ENCODE measurements around the gene IGSF21. TPM values are rescaled to one million over a fixed set of nuclear protein-coding genes. Genes with fewer than 3 reads are reported as not detected.

The IGSF21 gene
- total RNA-seq, 4 donors from 2014 or later, result 0.68 to 3.5 (median 1.3) TPM

DNA sequence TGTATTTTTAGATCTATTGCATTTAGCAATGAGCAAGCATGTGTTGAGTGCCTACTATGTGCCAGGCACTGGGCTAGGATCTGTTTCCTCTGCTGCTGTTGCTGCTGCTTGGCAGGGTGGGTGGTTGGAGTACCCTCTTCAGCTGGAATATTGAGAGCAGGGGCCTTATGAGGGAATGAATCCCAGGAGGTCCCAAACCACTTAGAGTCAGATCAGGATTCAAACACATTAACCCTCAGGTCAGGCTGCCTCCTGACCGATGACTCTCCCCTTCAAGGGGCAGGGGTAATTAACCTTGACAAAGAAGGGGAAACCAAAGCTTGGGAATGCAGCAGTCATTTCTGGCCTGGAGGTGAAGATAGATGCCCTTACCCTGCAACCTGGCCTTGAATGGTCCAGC, 138.0 kb downstream of the IGSF21 start:
- Histone ChIP-seq H3K27me3 (peaks cover 44% of the 10 kb centered on the region), H3K36me3 (no peaks in the 10 kb centered on the region), H3K9me3 (no peaks in the 10 kb centered on the region), H3K27ac (no peak overlapping the region), H3K4me1 (no peaks in the 10 kb centered on the region), H3K4me3 (no peak overlapping the region)
- DNase-seq (ENCODE audit: low spot score in 2 of 2), result no peak
- TF ChIP-seq POLR2AphosphoS5 (IDR thresholded peaks at IDR 0.05) (no peak), EP300 (IDR thresholded peaks at IDR 0.05) (no peak), CTCF (IDR thresholded peaks at IDR 0.05) (no peak), POLR2A (IDR thresholded peaks at IDR 0.05) (no peak)
- 14% methylated on average over 1 of the region's 1 CpG for WGBS

DNA sequence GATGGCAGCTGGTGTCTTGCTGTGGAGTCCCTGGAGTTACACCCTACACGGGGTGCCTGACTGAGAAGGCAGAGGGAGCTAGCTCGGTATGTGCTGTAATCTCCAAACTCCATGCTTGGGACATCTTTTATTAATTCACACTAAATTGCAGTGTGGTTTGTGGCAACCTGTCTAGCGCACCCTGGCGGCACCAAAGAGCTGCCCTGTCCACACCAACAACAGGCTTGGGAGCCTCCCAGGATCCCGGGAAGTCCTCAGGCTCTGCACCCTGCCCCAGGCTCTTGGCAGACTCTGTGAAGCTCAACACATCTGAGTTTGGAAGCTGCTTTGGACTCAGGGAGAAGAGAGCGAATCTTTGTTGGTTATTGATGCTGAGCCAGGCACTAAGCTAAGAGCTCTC, 138.9 kb downstream of the IGSF21 start:
- Histone ChIP-seq H3K27ac (no peak overlapping the region), H3K9me3 (no peaks in the 10 kb centered on the region), H3K36me3 (no peaks in the 10 kb centered on the region), H3K27me3 (peaks cover 41% of the 10 kb centered on the region), H3K4me1 (no peaks in the 10 kb centered on the region), H3K4me3 (no peak overlapping the region)
- DNase-seq (ENCODE audit: low spot score in 2 of 2), result no peak
- WGBS, result 78% methylated on average over 6 of the region's 6 CpGs
- TF ChIP-seq CTCF (IDR thresholded peaks at IDR 0.05) (no peak), POLR2A (IDR thresholded peaks at IDR 0.05) (no peak), POLR2AphosphoS5 (IDR thresholded peaks at IDR 0.05) (no peak)

- Histone ChIP-seq H3K27ac (no peak overlapping the region), H3K36me3 (no peaks in the 10 kb centered on the region), H3K27me3 (peaks cover 35% of the 10 kb centered on the region), H3K4me3 (no peak overlapping the region), H3K4me1 (no peaks in the 10 kb centered on the region), H3K9me3 (no peaks in the 10 kb centered on the region)
- TF ChIP-seq CTCF (IDR thresholded peaks at IDR 0.05) (no peak), POLR2A (IDR thresholded peaks at IDR 0.05) (no peak), POLR2AphosphoS5 (IDR thresholded peaks at IDR 0.05) (no peak), EP300 (IDR thresholded peaks at IDR 0.05) (no peak)
- WGBS, result 39% methylated on average over 3 of the region's 4 CpGs
- DNase-seq (ENCODE audit: low spot score in 2 of 2), result no peak
Observed at GRCh38 chr1:18247151-18247550, 139.6 kb downstream of the IGSF21 start.

DNA sequence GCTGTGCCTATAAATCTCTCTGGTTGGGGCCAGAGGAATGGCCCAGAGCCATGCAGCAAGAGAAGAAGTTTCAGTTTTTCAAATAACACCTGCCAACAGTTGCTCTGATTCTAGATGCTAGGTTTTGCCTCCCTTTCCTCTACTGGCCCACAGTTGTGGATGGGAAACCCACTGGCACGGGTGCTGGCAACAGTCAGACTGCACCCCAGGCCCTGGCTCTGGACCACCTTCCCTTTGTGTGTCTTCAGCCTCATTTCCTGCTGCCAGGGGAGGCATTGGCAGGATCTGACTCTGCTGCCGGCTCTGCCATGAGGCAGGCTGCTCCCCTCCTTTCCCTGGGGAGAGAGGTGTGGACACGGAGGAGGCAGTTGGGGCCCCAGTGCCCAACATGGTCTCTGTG, 142.0 kb downstream of the IGSF21 start:
- TF ChIP-seq EP300 (IDR thresholded peaks at IDR 0.05), result no peak
- TF ChIP-seq POLR2AphosphoS5 (IDR thresholded peaks at IDR 0.05), result no peak
- H3K9me3 ChIP-seq, result no peaks in the 10 kb centered on the region
- H3K4me1 ChIP-seq, result no peaks in the 10 kb centered on the region
- H3K27me3 ChIP-seq, result peaks cover 20% of the 10 kb centered on the region
- DNase-seq (ENCODE audit: low spot score in 2 of 2), result no peak
- no peak overlapping the region for H3K27ac ChIP-seq
- WGBS, result 49% methylated on average over 3 of the region's 3 CpGs
- no peak overlapping the region for H3K4me3 ChIP-seq
- no peaks in the 10 kb centered on the region for H3K36me3 ChIP-seq

DNA sequence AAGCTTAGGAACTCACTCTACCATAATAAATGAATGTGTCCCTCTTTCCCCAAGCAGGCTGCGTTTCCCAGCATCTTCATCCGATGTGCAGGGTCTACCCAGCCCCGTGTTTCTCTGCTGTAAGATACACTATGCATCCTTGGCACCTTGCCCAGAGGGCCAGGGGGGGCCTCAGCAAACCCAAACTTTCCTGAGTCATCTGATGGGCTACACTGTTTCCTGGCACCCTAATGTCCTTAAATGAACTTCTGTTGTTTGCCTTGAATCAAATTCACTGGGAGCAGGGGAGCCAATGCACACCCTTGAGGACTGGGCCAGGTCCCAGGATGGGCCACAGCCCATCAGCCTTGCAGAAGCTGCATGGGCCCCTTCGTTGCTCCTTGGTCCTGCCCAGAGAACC, 145.5 kb downstream of the IGSF21 start:
- TF ChIP-seq POLR2AphosphoS5 (IDR thresholded peaks at IDR 0.05) (no peak), CTCF (IDR thresholded peaks at IDR 0.05) (no peak), EP300 (IDR thresholded peaks at IDR 0.05) (no peak), POLR2A (IDR thresholded peaks at IDR 0.05) (no peak)
- DNase-seq (ENCODE audit: low spot score in 2 of 2), result no peak
- no peaks in the 10 kb centered on the region for H3K9me3 ChIP-seq
- peaks cover 27% of the 10 kb centered on the region for H3K27me3 ChIP-seq
- H3K4me1 ChIP-seq, result no peaks in the 10 kb centered on the region
- H3K4me3 ChIP-seq, result no peak overlapping the region
- no peak overlapping the region for H3K27ac ChIP-seq
- 71% methylated on average over 4 of the region's 4 CpGs for WGBS
- no peaks in the 10 kb centered on the region for H3K36me3 ChIP-seq

All from suprapubic skin (tissue), 4 donors.